ENCODE measurements around the gene GPR68.

GRCh38 chr14:91235841-91236240 is 8.7 kb downstream of the GPR68 start:
- TF ChIP-seq CTCF (IDR thresholded peaks at IDR 0.05; ENCODE audit: poor library complexity, severe bottlenecking) (no peak), TAF1 (IDR thresholded peaks at IDR 0.05; ENCODE audit: low read depth) (no peak), POLR2AphosphoS5 (IDR thresholded peaks at IDR 0.05) (no peak), MXI1 (conservative IDR thresholded peaks at IDR 0.05; ENCODE audit: poor library complexity, severe bottlenecking) (no peak), EZH2 (IDR thresholded peaks at IDR 0.05; ENCODE audit: borderline replicate concordance, insufficient read depth, low read length, poor library complexity, severe bottlenecking) (no peak)

Measured in neural cell (in vitro differentiated cells).